HepG2 (cell line): ENCODE results near the gene CLUH. TPM values are rescaled to one million over a fixed set of nuclear protein-coding genes. Genes with fewer than 3 reads are reported as not detected.

Experiments used
- ARHGAP35 ChIP-seq: sonication (generic); formaldehyde crosslinking; IDR thresholded peaks from 2 replicates; pipeline ENCODE4 v1.9.0; 2022; ENCODE audit warnings: mild to moderate bottlenecking, inconsistent platforms, moderate library complexity, missing genetic modification reagents, borderline replicate concordance
- ARID2 ChIP-seq: sonication (generic); formaldehyde crosslinking; IDR thresholded peaks from 2 replicates; pipeline ENCODE4 v1.8.1; 2022; ENCODE audit warnings: mild to moderate bottlenecking, missing genetic modification reagents, borderline replicate concordance
- FOSL2 ChIP-seq: sonication (generic); formaldehyde crosslinking; IDR thresholded peaks from 2 replicates; pipeline ENCODE4 v1.4.0; 2020; ENCODE audit warnings: missing genetic modification reagents
- GATAD1 ChIP-seq: IDR thresholded peaks from 2 replicates; pipeline ENCODE4 v1.6.1; 2016; ENCODE audit warnings: missing genetic modification reagents, missing compliant biosample characterization
- KLF12 ChIP-seq: sonication (generic); formaldehyde crosslinking; IDR thresholded peaks from 2 replicates; pipeline ENCODE4 v1.4.0; 2020; ENCODE audit warnings: missing genetic modification reagents, borderline replicate concordance
- POGK ChIP-seq: sonication (generic); formaldehyde crosslinking; conservative IDR thresholded peaks from 2 replicates; pipeline ENCODE4 v1.8.0; 2022; ENCODE audit warnings: mild to moderate bottlenecking, moderate library complexity, missing genetic modification reagents
- SALL2 ChIP-seq: sonication (generic); formaldehyde crosslinking; IDR thresholded peaks from 2 replicates; pipeline ENCODE4 v1.8.1; 2023; ENCODE audit warnings: mild to moderate bottlenecking, missing genetic modification reagents, inconsistent platforms
- SP4 ChIP-seq: sonication (generic); formaldehyde crosslinking; IDR thresholded peaks from 2 replicates; pipeline ENCODE4 v1.8.1; 2023; ENCODE audit warnings: mild to moderate bottlenecking, missing genetic modification reagents
- SPEN ChIP-seq: sonication (generic); formaldehyde crosslinking; IDR thresholded peaks from 2 replicates; pipeline ENCODE4 v1.5.1; 2020; ENCODE audit warnings: low read depth, mild to moderate bottlenecking, missing genetic modification reagents
- TFDP2 ChIP-seq: sonication (generic); formaldehyde crosslinking; IDR thresholded peaks from 2 replicates; pipeline ENCODE4 v1.4.0; 2020; ENCODE audit warnings: missing genetic modification reagents
- ZNF12 ChIP-seq: sonication (generic); formaldehyde crosslinking; IDR thresholded peaks from 2 replicates; pipeline ENCODE4 v1.5.0; 2020; ENCODE audit warnings: missing genetic modification reagents
- ZNF138 ChIP-seq: sonication (generic); formaldehyde crosslinking; IDR thresholded peaks from 2 replicates; pipeline ENCODE4 v1.5.0; 2020; ENCODE audit warnings: mild to moderate bottlenecking, low read depth, missing genetic modification reagents
- ZNF318 ChIP-seq: sonication (generic); formaldehyde crosslinking; IDR thresholded peaks from 2 replicates; pipeline ENCODE4 v1.4.0; 2020; ENCODE audit warnings: mild to moderate bottlenecking, missing genetic modification reagents
- ZNF460 ChIP-seq: sonication (generic); formaldehyde crosslinking; IDR thresholded peaks from 2 replicates; pipeline ENCODE4 v1.5.1; 2020; ENCODE audit warnings: missing genetic modification reagents, mild to moderate bottlenecking, borderline replicate concordance
- ZNF841 ChIP-seq: sonication (generic); formaldehyde crosslinking; IDR thresholded peaks from 2 replicates; pipeline ENCODE4 v1.8.1; 2023; ENCODE audit warnings: missing genetic modification reagents, borderline replicate concordance
- ZSCAN9 ChIP-seq: IDR thresholded peaks from 2 replicates; pipeline ENCODE4 v1.6.1; 2016; ENCODE audit warnings: borderline replicate concordance
- polyA plus RNA-seq, 8 experiments: library from polyadenylated mRNA; depleted of rRNA in 3 of 8; stranded (reverse) in 7 of 8; unstranded in 1 of 8; fragments of >200 nt; fragmentation: Illumina TruSeq in 4 of 8; extraction: Trizol in 4 of 8; gene quantifications; 2 replicates each; pipeline versions ENCODE4 v1.2.1 to v1.2.3, GENCODE V29; 2011 to 2016; ENCODE audit warnings: low read depth in 4 of 8, missing spikeins in 1 of 8, mixed read lengths in 1 of 8; ENCODE audit not compliant: insufficient read depth in 1 of 8
- total RNA-seq, 5 experiments: library from RNA; depleted of rRNA; stranded (reverse); fragments of >200 nt; fragmentation: Illumina TruSeq; extraction: Trizol; gene quantifications; 2 replicates each; pipeline ENCODE4 v1.2.3, GENCODE V29; 2016; ENCODE audit warnings: low read depth in 1 of 5

CLUH gene
- total and polyA plus RNA-seq, 2 of the 13 experiments (the other 11 are each of a cell fraction or from before 2014, with no cell fraction given) = 30.9 to 60.5 TPM

GRCh38 chr17:2711608-2712299 is at the start of gene CLUH (continued):
- TF ChIP-seq POGK (peak; percentile 75; the same call in 1 of the 2 replicates), ZSCAN9 (CRISPR knock-in tag) (no peak), ARHGAP35 (CRISPR knock-in tag) (no peak), GATAD1 (CRISPR knock-in tag) (peak; percentile 86), ZNF12 (CRISPR knock-in tag) (peak; percentile 64; the same call in 1 of the 2 replicates), SPEN (CRISPR knock-in tag) (peak; percentile 97), ZNF138 (CRISPR knock-in tag) (no peak), ARID2 (CRISPR knock-in tag) (no peak), FOSL2 (peak; percentile 62), SP4 (peak; percentile 77), TFDP2 (CRISPR knock-in tag) (peak; percentile 83), SALL2 (CRISPR knock-in tag) (0 out of 2 replicates have a peak, but pooled peaks have one; percentile 37), ZNF318 (CRISPR knock-in tag) (no peak; the same call in 1 of the 2 replicates), KLF12 (CRISPR knock-in tag) (peak; percentile 99), ZNF841 (CRISPR knock-in tag) (no peak), ZNF460 (CRISPR knock-in tag) (0 out of 2 replicates have a peak, but pooled peaks have one; percentile 31)
